HL-60 (cell line): ENCODE results near the gene PDK2.

ENCODE experiments used
- GABPA ChIP-seq: IDR thresholded peaks from 2 replicates; pipeline ENCODE4 v1.6.1; 2012; ENCODE audit warnings: low read depth
- POLR2AphosphoS5 ChIP-seq: IDR thresholded peaks from 2 replicates; pipeline ENCODE4 v1.6.1; 2012; ENCODE audit warnings: low read depth
- TF ChIP-seq, protein P1 (sequence below): IDR thresholded peaks from one replicate; pipeline ENCODE4 v1.5.1; 2011; ENCODE audit warnings: low read length, control low read depth, inconsistent platforms; ENCODE audit not compliant: insufficient read depth
- TF ChIP-seq, protein P2 (sequence below): IDR thresholded peaks from 2 replicates; pipeline ENCODE4 v1.6.1; 2012; ENCODE audit warnings: low read depth; ENCODE audit not compliant: insufficient replicate concordance

DNA sequence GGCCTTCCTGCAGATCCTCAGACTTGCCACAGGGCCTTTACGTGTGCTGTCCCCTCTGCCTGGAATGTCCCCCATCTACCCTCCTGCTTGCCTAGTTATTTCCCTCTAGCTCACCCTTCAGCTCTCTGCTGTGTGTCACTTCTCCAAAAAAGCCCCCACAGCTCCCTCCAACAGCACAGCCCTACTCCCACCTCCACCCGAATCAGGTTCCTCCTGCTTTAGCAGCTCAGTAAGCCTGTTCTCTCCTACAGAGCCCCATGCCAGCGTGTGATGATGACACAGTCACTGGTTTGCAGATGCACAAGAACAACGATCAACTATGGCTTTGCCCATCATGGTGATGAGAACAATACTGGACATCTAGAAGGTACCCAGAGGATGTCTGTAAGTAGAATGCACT, 41.9 kb downstream of the PDK2 start:
- TF ChIP-seq GABPA = no peak
- peak; percentile 16; the same call in 1 of the 2 replicates for TF ChIP-seq POLR2AphosphoS5
- TF ChIP-seq, protein P1, sequence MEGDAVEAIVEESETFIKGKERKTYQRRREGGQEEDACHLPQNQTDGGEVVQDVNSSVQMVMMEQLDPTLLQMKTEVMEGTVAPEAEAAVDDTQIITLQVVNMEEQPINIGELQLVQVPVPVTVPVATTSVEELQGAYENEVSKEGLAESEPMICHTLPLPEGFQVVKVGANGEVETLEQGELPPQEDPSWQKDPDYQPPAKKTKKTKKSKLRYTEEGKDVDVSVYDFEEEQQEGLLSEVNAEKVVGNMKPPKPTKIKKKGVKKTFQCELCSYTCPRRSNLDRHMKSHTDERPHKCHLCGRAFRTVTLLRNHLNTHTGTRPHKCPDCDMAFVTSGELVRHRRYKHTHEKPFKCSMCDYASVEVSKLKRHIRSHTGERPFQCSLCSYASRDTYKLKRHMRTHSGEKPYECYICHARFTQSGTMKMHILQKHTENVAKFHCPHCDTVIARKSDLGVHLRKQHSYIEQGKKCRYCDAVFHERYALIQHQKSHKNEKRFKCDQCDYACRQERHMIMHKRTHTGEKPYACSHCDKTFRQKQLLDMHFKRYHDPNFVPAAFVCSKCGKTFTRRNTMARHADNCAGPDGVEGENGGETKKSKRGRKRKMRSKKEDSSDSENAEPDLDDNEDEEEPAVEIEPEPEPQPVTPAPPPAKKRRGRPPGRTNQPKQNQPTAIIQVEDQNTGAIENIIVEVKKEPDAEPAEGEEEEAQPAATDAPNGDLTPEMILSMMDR = no peak
- TF ChIP-seq, protein P2, sequence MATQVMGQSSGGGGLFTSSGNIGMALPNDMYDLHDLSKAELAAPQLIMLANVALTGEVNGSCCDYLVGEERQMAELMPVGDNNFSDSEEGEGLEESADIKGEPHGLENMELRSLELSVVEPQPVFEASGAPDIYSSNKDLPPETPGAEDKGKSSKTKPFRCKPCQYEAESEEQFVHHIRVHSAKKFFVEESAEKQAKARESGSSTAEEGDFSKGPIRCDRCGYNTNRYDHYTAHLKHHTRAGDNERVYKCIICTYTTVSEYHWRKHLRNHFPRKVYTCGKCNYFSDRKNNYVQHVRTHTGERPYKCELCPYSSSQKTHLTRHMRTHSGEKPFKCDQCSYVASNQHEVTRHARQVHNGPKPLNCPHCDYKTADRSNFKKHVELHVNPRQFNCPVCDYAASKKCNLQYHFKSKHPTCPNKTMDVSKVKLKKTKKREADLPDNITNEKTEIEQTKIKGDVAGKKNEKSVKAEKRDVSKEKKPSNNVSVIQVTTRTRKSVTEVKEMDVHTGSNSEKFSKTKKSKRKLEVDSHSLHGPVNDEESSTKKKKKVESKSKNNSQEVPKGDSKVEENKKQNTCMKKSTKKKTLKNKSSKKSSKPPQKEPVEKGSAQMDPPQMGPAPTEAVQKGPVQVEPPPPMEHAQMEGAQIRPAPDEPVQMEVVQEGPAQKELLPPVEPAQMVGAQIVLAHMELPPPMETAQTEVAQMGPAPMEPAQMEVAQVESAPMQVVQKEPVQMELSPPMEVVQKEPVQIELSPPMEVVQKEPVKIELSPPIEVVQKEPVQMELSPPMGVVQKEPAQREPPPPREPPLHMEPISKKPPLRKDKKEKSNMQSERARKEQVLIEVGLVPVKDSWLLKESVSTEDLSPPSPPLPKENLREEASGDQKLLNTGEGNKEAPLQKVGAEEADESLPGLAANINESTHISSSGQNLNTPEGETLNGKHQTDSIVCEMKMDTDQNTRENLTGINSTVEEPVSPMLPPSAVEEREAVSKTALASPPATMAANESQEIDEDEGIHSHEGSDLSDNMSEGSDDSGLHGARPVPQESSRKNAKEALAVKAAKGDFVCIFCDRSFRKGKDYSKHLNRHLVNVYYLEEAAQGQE = no peak
